ENCODE results near the gene SLC16A5.

SLC16A5 gene

GRCh38 chr17:75081611-75082540, 5.9 kb upstream of the SLC16A5 start:
- Histone ChIP-seq H2BK5ac (ENCODE audit: low read length) (peak overlapping the region; percentile 26), H2BK12ac (ENCODE audit: low read length) (no peak overlapping the region), H2AFZ (ENCODE audit: low read length) (no peak overlapping the region), H4K91ac (ENCODE audit: low read depth, low read length, poor library complexity) (no peak overlapping the region), H3K79me1 (ENCODE audit: low read depth, low read length) (no peaks in the 10 kb centered on the region), H3K23ac (ENCODE audit: low read depth, low read length, poor library complexity) (no peak overlapping the region), H3K4me3 (ENCODE audit: low read length in 2 of 2) (no peak overlapping the region), H2BK120ac (ENCODE audit: low read depth, low read length) (no peak overlapping the region), H3K36me3 (replicated peaks in 1 of 2; ENCODE audit: control insufficient read depth in 2 of 2, insufficient read depth in 2 of 2, low read length in 2 of 2) (no peaks in the 10 kb centered on the region), H3K14ac (ENCODE audit: low read length) (peak overlapping the region; percentile 1), H3K4ac (ENCODE audit: low read length) (no peak overlapping the region), H3K27me3 (ENCODE audit: control insufficient read depth in 3 of 3, insufficient read depth in 3 of 3, low read depth in 1 of 3, low read length in 3 of 3) (peaks cover 0 to 3% (median 0%) of the 10 kb centered on the region in 3 experiments), H3K9me3 (replicated peaks in 1 of 2; ENCODE audit: control insufficient read depth in 2 of 2, insufficient read depth in 1 of 2, low read depth in 1 of 2, low read length in 2 of 2) (peaks cover 0 to 2% of the 10 kb centered on the region in 2 donors), H4K8ac (ENCODE audit: low read depth, low read length) (no peak overlapping the region), H3K27ac (replicated peaks; ENCODE audit: low read length) (no peak overlapping the region), H3K9ac (ENCODE audit: low read depth, low read length, poor library complexity) (no peak overlapping the region), H3K4me2 (ENCODE audit: insufficient read depth, low read length, poor library complexity, severe bottlenecking) (no peak overlapping the region), H3K18ac (ENCODE audit: low read length) (peak overlapping the region; percentile 76), H3K4me1 (ENCODE audit: control insufficient read depth in 2 of 2, insufficient read depth in 1 of 2, low read depth in 1 of 2, low read length in 2 of 2) (peaks cover 8 to 20% of the 10 kb centered on the region in 2 donors), H2BK15ac (ENCODE audit: low read length) (no peak overlapping the region), H2AK5ac (ENCODE audit: low read depth, low read length) (no peak overlapping the region)
- WGBS, 2 donors (ENCODE audit: extremely low coverage in 2 of 2, insufficient read length in 2 of 2, insufficient replicate concordance in 1 of 2), result no CpG with 5 or more reads among the region's 13 CpGs
- DNase-seq (ENCODE audit: low spot score), result no peak

- H2AK5ac ChIP-seq (ENCODE audit: low read depth, low read length), result no peak overlapping the region
- H2BK12ac ChIP-seq (ENCODE audit: low read length), result no peak overlapping the region
- no peak overlapping the region for H3K9ac ChIP-seq (ENCODE audit: low read depth, low read length, poor library complexity)
- H2AFZ ChIP-seq (ENCODE audit: low read length), result no peak overlapping the region
- H2BK120ac ChIP-seq (ENCODE audit: low read depth, low read length), result no peak overlapping the region
- H3K4me3 ChIP-seq (ENCODE audit: low read length in 2 of 2), result no peak overlapping the region
- no peak overlapping the region for H3K4me2 ChIP-seq (ENCODE audit: insufficient read depth, low read length, poor library complexity, severe bottlenecking)
- DNase-seq (ENCODE audit: low spot score), result no peak
- peaks cover 0 to 2% of the 10 kb centered on the region in 2 donors for H3K9me3 ChIP-seq (replicated peaks in 1 of 2; ENCODE audit: control insufficient read depth in 2 of 2, insufficient read depth in 1 of 2, low read depth in 1 of 2, low read length in 2 of 2)
- peak overlapping the region; percentile 1 for H3K14ac ChIP-seq (ENCODE audit: low read length)
- peak overlapping the region; percentile 26 for H2BK5ac ChIP-seq (ENCODE audit: low read length)
- H4K91ac ChIP-seq (ENCODE audit: low read depth, low read length, poor library complexity), result no peak overlapping the region
- no CpG with 5 or more reads among the region's 6 CpGs for WGBS, 2 donors (ENCODE audit: extremely low coverage in 2 of 2, insufficient read length in 2 of 2, insufficient replicate concordance in 1 of 2)
- no peak overlapping the region for H3K18ac ChIP-seq (ENCODE audit: low read length)
- H3K4me1 ChIP-seq (ENCODE audit: control insufficient read depth in 2 of 2, insufficient read depth in 1 of 2, low read depth in 1 of 2, low read length in 2 of 2), result peaks cover 12 to 23% of the 10 kb centered on the region in 2 donors
- H3K23ac ChIP-seq (ENCODE audit: low read depth, low read length, poor library complexity), result no peak overlapping the region
- H3K36me3 ChIP-seq (replicated peaks in 1 of 2; ENCODE audit: control insufficient read depth in 2 of 2, insufficient read depth in 2 of 2, low read length in 2 of 2), result no peaks in the 10 kb centered on the region
- H4K8ac ChIP-seq (ENCODE audit: low read depth, low read length), result no peak overlapping the region
- no peak overlapping the region for H3K4ac ChIP-seq (ENCODE audit: low read length)
- H3K79me1 ChIP-seq (ENCODE audit: low read depth, low read length), result no peaks in the 10 kb centered on the region
- no peak overlapping the region for H2BK15ac ChIP-seq (ENCODE audit: low read length)
- H3K27ac ChIP-seq (replicated peaks; ENCODE audit: low read length), result no peak overlapping the region
- H3K27me3 ChIP-seq (ENCODE audit: control insufficient read depth in 3 of 3, insufficient read depth in 3 of 3, low read depth in 1 of 3, low read length in 3 of 3), result peaks cover 0 to 3% (median 0%) of the 10 kb centered on the region in 3 experiments
Observed at GRCh38 chr17:75082683-75083082, 5.1 kb upstream of the SLC16A5 start.

GRCh38 chr17:75084039-75084660, 3.6 kb upstream of the SLC16A5 start:
- H2BK120ac ChIP-seq (ENCODE audit: low read depth, low read length), result no peak overlapping the region
- H3K4me2 ChIP-seq (ENCODE audit: insufficient read depth, low read length, poor library complexity, severe bottlenecking), result no peak overlapping the region
- H4K91ac ChIP-seq (ENCODE audit: low read depth, low read length, poor library complexity), result no peak overlapping the region
- no peak overlapping the region for H2AFZ ChIP-seq (ENCODE audit: low read length)
- no peak for DNase-seq (ENCODE audit: low spot score)
- H3K4me3 ChIP-seq (ENCODE audit: low read length in 2 of 2), result no peak overlapping the region
- no peak overlapping the region for H2BK15ac ChIP-seq (ENCODE audit: low read length)
- no peak overlapping the region for H3K14ac ChIP-seq (ENCODE audit: low read length)
- H3K27me3 ChIP-seq (ENCODE audit: control insufficient read depth in 3 of 3, insufficient read depth in 3 of 3, low read depth in 1 of 3, low read length in 3 of 3), result peaks cover 0 to 3% (median 0%) of the 10 kb centered on the region in 3 experiments
- H3K9me3 ChIP-seq (replicated peaks in 1 of 2; ENCODE audit: control insufficient read depth in 2 of 2, insufficient read depth in 1 of 2, low read depth in 1 of 2, low read length in 2 of 2), result peaks cover 0 to 2% of the 10 kb centered on the region in 2 donors
- H3K18ac ChIP-seq (ENCODE audit: low read length), result no peak overlapping the region
- no peak overlapping the region for H3K23ac ChIP-seq (ENCODE audit: low read depth, low read length, poor library complexity)
- no CpG with 5 or more reads among the region's 14 CpGs for WGBS, 2 donors (ENCODE audit: extremely low coverage in 2 of 2, insufficient read length in 2 of 2, insufficient replicate concordance in 1 of 2)
- H3K4me1 ChIP-seq (ENCODE audit: control insufficient read depth in 2 of 2, insufficient read depth in 1 of 2, low read depth in 1 of 2, low read length in 2 of 2), result peaks cover 11 to 28% of the 10 kb centered on the region in 2 donors
- no peak overlapping the region for H2BK5ac ChIP-seq (ENCODE audit: low read length)
- H3K27ac ChIP-seq (replicated peaks; ENCODE audit: low read length), result no peak overlapping the region
- H3K4ac ChIP-seq (ENCODE audit: low read length), result no peak overlapping the region
- H2AK5ac ChIP-seq (ENCODE audit: low read depth, low read length), result no peak overlapping the region
- H3K79me1 ChIP-seq (ENCODE audit: low read depth, low read length), result no peaks in the 10 kb centered on the region
- H3K9ac ChIP-seq (ENCODE audit: low read depth, low read length, poor library complexity), result peak overlapping the region; percentile 4
- H3K36me3 ChIP-seq (replicated peaks in 1 of 2; ENCODE audit: control insufficient read depth in 2 of 2, insufficient read depth in 2 of 2, low read length in 2 of 2), result no peaks in the 10 kb centered on the region
- no peak overlapping the region for H2BK12ac ChIP-seq (ENCODE audit: low read length)
- peak overlapping the region; percentile 70 for H4K8ac ChIP-seq (ENCODE audit: low read depth, low read length)

Data from neuronal stem cell (in vitro differentiated cells).